ELR (cell line): Measurements from ENCODE around the gene UBR1.
"Not testable (repeated sequence)": the region's sequence is repeated elsewhere in the genome, so short reads cannot be mapped to it uniquely, and the experiment has no call there.

Experiments
- DNase-seq: peaks from one replicate; pipeline ENCODE4 v3.0.0-alpha.2; 2015; ENCODE audit warnings: low read depth

Gene UBR1

DNA sequence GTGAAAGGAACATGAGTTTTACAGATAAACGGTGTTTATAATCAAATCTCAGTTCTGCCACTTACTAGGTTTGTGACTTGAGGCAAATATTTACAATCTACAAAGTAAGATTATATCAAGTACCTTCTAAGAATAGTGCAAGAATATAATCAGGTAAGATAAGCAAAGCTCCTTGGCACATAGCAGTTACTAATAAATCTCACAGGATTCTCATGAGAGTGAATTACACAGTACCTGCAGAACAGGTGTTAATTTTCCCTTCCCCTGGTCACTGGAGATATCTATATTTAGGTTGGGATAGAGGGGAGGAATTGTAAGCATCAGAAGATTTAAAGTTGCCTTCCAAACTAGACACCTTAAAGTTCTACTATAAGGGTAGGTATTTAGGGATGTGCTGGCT lies 53.0 kb downstream of the UBR1 start:
- DNase-seq, result no peak

GRCh38 chr15:43048935-43049334 lies 56.9 kb downstream of the UBR1 start:
- DNase-seq, result no peak

GRCh38 chr15:43046484-43046883 lies 59.4 kb downstream of the UBR1 start:
- DNase-seq, result no peak

- no peak for DNase-seq
These were observed 63.0 kb downstream of the UBR1 start for GRCh38 chr15:43042885-43043284.

DNA sequence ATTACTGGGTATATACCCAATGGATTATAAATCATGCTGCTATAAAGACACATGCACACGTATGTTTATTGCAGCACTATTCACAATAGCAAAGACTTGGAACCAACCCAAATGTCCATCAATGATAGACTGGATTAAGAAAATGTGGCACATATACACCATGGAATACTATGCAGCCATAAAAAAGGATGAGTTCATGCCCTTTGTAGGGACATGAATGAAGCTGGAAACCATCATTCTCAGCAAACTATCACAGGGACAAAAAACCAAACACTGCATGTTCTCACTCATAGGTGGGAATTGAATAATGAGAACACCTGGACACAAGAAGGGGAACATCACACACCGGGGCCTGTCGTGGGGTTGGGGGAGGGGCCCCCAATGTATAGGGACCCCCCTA lies 64.8 kb downstream of the UBR1 start:
- DNase-seq, result not testable (repeated sequence)

- DNase-seq, result not testable (repeated sequence)
These were observed 70.6 kb downstream of the UBR1 start for GRCh38 chr15:43035240-43035639.

GRCh38 chr15:43029476-43029875 lies 76.4 kb downstream of the UBR1 start:
- DNase-seq, result no peak

GRCh38 chr15:43025150-43025549 lies 80.7 kb downstream of the UBR1 start:
- DNase-seq, result no peak

GRCh38 chr15:43014671-43015070 lies 91.2 kb downstream of the UBR1 start:
- not testable (repeated sequence) for DNase-seq

- DNase-seq, result no peak
These were observed 96.6 kb downstream of the UBR1 start for GRCh38 chr15:43009206-43009605.

- no peak for DNase-seq
These were observed 97.7 kb downstream of the UBR1 start for GRCh38 chr15:43008150-43008549.

- no peak for DNase-seq
These were observed 98.3 kb downstream of the UBR1 start for GRCh38 chr15:43007551-43007950.

- DNase-seq, result no peak
These were observed 98.8 kb downstream of the UBR1 start for GRCh38 chr15:43006991-43007390.

GRCh38 chr15:43004886-43005595 lies 100.8 kb downstream of the UBR1 start:
- not testable (repeated sequence) for DNase-seq

GRCh38 chr15:42999201-42999779 lies 106.5 kb downstream of the UBR1 start:
- no peak for DNase-seq

- DNase-seq, result no peak
These were observed 109.0 kb downstream of the UBR1 start for GRCh38 chr15:42996871-42997270.

- DNase-seq, result peak; percentile 76
These were observed 111.3 kb downstream of the UBR1 start for GRCh38 chr15:42994546-42994945.

DNA sequence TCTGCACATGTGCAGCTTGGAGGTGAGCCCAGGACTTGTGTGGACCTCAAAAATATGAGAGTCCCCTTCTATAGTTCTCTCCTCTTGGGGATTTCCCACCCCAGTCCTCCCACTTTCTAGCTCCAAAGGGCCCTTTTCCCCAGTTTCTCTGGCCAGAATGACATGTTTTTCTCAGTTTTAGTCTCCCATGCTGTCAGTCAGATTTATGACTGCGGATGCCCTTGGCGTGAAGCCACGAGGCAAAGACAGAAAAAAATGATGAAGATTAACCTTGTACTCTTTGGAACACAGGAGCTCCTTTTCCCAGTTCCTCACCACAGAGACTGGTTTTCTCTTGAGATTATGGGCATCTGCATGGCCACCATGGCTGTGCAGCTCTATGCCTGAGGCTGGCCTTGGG lies 113.2 kb downstream of the UBR1 start:
- DNase-seq, result no peak

- DNase-seq, result no peak
These were observed 119.0 kb downstream of the UBR1 start for GRCh38 chr15:42986693-42987342.

DNA sequence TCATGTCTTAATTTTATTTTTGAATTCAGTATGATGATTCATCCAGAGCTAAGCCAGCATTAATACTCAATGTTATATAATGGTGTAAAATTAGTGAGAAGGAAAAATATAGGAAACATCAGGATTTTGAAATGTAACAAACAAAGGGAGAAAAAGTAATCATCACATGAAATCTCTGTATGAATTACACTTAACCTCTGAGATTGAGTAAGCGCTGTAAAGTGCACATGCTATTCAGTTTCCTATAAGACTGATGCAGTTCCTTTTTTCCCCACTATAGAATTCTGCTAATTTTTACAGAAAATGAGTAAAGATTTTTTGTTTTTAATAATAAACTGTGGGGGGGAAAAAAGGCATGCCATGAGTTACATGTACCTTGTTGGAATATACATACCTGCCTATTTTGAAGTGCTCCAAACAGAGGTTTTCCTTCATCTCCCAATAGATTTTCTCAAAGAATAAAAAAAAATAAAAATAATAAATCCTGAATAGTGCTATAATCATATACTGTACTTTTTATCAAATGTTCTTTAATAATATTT lies 121.3 kb downstream of the UBR1 start:
- peak; percentile 30 for DNase-seq

- peak; percentile 71 for DNase-seq
These were observed 126.7 kb downstream of the UBR1 start for GRCh38 chr15:42979113-42979512.

- no peak for DNase-seq
These were observed 131.5 kb downstream of the UBR1 start for GRCh38 chr15:42974202-42974862.

DNA sequence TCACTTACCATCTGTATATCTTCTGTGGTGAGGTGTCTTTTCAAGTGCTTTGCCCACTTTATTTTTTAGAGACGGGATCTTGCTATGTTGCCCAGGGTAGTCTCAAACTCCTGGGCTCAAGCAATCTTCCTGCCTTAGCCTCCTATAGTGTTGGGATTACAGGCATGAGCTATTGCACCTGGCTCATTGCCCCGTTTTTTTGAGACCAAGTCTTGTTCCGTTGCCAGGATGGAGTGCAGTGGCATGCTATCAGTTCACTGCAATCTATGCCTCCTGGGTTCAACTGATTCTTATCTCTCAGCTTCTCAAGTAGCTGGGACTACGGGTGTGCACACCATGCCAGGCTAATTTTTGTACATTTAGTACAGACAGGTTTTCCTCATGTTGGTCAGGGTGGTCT lies 132.7 kb downstream of the UBR1 start:
- no peak for DNase-seq
